HG03354 (cell line): ENCODE results near the gene PPIA.
"Not testable (repeated sequence)": the region's sequence is repeated elsewhere in the genome, so short reads cannot be mapped to it uniquely, and the experiment has no call there.

Experiments used
- ATAC-seq: cut with Tn5 transposase; IDR thresholded peaks from one replicate; pipeline ENCODE4 v1.9.1; 2021; ENCODE audit warnings: mild to moderate bottlenecking; ENCODE audit not compliant: unreplicated experiment, poor library complexity, severe bottlenecking

The PPIA gene

DNA sequence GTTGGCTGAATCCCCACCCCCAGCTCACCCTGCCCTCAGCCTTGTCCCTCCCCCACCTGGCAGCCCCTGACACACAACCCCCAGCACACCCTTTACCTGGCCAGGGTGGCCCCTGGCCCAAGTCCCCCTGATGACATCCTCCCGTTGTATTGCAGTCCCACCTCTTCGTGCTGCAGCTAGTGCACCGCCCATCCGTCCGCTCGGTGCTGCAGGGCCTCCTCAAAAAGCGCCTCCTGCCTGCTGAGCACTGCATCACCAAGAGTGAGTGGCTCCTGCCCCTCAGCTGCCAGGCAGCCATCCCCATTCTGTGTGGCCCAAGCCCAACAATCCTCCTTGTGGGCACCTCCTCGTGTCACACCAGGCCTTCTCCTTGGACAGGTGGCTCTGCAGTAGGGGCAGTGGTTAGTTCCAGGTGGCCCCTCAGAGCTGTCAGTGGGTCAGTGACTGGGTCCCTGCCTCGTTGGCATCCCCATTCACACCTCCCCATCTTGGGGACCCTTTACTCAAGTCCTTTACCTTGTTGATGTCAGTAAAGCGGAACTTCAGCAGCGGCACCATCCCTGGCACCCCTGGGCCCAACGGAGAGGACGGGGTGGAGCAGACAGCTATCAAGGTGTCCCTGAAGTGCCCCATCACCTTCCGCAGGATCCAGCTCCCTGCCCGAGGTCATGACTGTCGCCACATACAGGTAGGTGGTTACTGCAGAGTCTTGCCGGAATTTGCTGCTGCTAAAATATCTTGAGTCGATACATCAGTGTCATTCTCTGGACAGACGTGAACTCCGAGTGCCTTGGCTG lies 33.6 kb upstream of the PPIA start:
- no peak for ATAC-seq

DNA sequence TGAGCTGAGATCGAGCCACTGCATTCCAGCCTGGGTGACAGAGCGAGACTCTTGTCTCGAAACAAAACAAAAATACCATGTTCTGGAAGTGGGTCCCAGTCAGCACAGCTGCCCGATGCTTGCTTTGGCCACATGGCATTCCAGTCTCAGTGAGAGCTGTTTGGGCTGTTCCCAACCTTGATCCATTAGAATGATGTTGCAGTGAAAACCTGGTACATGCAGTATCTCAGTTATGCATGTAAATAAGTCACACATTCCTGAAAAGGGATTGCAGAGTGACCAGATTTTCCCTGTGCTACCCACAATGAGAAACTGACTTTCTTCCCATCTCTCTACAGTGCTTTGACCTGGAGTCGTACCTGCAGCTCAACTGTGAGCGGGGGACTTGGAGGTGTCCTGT lies 32.4 kb upstream of the PPIA start:
- ATAC-seq, result no peak

- no peak for ATAC-seq
Observed at GRCh38 chr7:44764665-44765578, 31.6 kb upstream of the PPIA start.

DNA sequence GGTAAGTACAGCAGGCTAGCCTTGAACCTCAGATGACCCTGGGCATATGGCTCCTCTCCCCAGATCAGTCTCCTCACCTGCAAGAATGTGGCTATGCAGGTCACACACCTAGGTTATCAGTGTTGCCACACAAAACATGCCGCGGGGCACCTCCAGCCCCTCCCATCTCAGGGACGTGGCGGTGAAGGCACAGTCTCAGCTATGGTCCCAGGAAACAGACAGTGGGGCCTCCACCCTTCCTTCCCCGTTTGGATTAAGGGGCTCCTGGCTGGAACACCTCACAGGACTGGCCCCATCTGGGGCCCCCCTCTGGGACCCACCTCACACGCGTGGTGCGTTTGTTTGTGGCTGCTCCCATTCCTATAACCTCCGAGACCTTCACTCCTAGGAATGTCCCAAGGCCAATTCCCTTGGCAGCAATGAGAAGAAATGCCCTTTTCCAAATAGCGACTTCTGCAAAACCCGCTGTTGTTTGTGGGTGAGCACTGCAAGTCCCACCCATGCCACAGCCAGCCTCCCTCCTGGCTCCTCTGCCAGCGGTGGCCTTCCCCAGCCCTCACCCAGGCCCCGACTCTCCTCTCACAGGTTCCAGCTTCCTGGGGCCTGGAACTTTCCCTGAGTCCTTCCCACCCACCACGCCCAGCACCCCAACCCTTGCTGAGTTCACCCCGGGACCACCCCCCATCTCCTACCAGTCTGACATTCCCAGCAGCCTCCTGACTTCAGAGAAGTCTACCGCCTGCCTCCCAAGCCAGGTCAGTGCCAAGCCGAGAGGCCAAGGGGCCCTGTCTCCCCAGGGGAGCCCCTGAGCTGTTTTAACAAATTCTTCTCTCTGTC lies 30.7 kb upstream of the PPIA start:
- ATAC-seq, result no peak

- ATAC-seq, result no peak
Observed at GRCh38 chr7:44766416-44766801, 30.1 kb upstream of the PPIA start.

DNA sequence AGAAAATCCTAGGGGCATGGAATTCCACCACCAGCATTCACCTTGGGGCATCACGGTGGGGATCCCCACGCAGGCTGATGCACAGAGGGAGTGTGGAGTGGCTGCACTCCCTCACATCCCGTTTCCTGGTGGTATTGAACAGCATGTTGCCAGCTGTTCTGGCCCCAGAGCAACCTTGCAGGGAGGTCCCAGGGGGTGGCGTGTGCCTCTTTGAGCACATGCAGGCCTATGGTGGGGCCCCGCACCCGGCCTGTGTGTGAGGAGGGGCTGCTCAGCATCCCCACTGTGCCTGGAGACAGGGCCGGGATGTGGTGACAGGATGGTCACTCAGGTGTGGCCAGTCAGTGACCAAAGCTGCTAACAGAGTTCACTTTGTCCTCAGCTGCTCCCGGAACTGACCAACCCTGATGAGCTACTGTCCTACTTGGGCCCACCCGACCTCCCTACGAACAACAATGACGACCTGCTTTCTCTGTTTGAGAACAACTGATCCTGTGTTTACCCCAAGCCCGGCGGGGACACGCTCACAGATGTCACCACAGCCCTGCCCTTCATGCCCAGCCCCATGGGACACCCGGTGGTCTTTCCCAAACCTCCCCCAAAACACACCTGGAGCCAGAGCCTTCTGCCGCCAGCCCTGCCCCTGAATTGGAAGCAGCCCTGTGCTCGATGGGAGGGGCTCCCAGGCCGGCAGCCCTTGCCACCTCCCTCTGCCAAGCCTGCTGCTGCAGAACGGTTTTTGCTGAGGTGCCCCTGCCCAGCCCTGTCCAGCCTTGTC lies 29.2 kb upstream of the PPIA start:
- ATAC-seq, result no peak

DNA sequence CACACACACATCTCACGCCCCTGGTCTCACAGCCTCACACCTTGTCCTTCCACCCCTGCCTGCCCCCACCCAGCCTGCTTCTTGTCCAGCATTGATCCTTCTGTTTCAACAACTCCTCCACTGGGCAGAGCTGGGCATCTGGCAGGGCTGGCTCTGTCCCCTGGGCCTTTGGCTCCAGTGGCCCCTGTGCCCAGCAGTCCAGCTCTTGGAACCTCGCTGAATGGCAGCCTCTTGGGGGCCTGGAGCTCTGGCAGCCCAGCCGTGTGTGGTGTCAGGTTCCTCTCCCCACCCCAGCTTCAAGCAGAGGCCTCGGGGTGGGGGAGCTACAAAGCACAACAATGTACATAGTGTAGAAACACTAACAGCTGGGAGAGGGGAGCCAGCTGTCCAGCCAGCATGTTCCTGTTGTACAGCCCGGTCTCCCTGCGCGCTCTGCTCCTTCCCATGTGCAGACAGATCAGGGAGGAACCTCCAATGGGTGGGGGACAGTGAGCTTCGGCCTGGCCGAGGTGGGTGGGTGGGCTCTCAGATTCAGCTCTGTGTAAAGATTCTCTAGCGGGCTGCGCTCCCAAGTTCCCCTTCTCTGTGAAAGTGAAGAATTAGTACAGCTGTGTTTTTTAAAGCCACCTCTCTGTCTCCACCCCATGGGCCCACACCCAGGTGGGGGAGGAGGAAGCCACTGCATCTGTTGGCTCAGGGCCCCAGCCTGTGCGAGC lies 28.4 kb upstream of the PPIA start:
- no peak for ATAC-seq

DNA sequence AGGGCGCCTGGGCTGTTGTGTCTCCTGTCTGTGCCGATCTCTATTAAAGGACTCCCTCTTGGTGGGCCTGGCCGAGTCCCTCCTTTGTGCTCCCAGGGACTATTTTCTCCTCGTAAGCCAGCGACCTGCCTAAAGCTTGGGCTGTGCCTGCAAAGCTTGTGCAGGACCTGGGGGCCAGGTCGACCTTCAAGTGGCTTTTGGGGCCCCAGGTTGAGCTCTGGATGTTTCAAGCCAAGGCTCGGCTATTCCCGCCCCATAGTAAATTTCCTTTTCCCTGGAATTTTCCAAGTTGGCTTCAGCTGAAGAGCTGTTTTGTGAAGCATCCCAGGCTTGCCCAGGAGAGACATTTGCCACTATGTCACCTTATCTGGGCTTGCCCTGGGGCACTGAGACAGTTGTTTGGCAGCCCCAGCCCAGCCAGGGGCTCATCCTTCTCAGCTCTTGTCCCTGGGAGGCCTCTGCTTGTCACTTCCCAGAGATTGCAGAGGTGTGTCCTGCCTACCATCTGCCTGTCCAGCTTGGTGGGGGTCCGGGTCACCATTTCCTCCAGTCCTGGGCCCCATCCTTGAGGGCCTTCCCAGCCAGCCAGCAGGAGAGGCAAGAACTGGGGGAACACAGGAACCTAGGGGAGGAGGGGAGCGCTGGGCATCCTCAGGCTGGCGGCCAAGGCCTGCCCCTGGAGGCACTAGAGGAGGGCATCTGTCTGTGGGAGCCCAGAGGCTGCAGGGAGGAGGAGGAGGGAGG lies 27.7 kb upstream of the PPIA start:
- ATAC-seq, result no peak

DNA sequence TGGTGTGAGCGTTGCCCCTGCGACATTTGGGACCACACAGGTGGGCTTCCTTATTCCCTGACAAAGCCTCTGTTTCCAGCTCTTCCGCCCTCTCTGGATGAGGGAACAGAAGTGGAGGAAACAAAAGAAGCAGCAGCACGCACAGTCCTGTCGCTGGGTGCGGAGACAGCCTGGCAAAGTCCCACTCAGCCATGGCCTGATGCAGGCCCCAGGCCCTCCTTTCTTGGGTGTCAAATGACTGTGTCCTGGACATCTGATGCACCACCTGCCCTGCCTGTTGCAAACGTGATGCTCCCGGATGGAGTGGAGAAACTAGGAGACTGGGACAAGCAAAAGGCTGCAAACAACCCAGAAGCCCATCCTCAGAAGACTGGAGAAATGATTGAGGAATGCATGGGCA lies 27.1 kb upstream of the PPIA start:
- ATAC-seq, result peak; percentile 16

GRCh38 chr7:44769776-44770294 lies 26.6 kb upstream of the PPIA start:
- ATAC-seq, result peak; percentile 77

- no peak for ATAC-seq
Observed at GRCh38 chr7:44771358-44771757, 25.1 kb upstream of the PPIA start.

GRCh38 chr7:44772440-44772839 lies 24.0 kb upstream of the PPIA start:
- no peak for ATAC-seq

GRCh38 chr7:44772867-44773266 lies 23.6 kb upstream of the PPIA start:
- no peak for ATAC-seq

DNA sequence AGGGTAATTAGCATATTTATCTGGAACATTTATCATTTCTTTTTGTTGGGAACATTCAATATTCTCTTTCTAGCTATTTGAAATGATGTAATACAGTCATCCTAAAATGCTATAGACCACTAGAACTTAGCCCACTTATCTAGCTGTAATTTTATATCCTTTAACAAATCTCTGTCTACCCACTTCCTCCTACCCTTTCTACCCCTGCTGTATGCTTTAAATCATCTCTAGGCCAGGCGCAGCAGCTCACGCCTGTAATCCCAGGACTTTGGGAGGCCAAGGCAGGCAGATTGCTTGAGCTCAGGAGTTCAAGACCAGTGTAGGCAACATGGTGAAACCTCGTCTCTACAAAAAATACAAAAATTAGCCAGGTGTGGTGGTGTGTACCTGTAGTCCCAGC lies 22.0 kb upstream of the PPIA start:
- not testable (repeated sequence) for ATAC-seq

GRCh38 chr7:44775383-44776107 lies 20.9 kb upstream of the PPIA start:
- ATAC-seq, result no peak

- no peak for ATAC-seq
Observed at GRCh38 chr7:44776211-44776610, 20.3 kb upstream of the PPIA start.

DNA sequence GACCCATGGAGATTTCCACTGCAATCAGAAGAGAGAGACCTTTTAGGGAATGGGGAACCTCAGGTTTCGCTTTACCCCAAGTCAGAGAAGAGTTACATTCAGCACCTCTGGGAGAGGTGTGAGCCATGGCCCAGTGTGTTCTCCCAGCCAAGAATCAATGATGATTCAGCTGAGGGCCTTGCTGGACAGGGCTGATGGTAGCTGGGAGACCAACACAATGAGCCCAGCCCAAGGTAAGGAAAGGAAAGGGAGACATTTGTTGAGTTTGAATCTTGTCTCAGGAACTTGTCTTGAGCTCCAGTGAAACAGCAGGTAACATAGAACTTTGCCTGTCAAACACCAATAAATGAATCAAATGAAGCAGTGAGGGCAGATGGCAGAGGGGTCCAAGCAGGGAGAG lies 14.0 kb upstream of the PPIA start:
- ATAC-seq, result no peak
